PC-9 (cell line): ENCODE measurements around the gene WNT9A. TPM values are rescaled to one million over a fixed set of nuclear protein-coding genes. Genes with fewer than 3 reads are reported as not detected.

Experiments
- BruUV-seq: library from RNA; stranded (reverse); fragments of 400-500 nt; replicated peaks from 2 replicates; lab custom pipeline; 2021; lab: Mats Ljungman, UMichigan
- CTCF ChIA-PET: fragments of 300-600 bp; sonication (Branson Sonifier 250); formaldehyde crosslinking; loops from one replicate; lab custom pipeline; 2022; ENCODE audit warnings: antibody characterized with exemption; lab: Charles Lee
- POLR2A ChIA-PET: fragments of 300-600 bp; sonication (Branson Sonifier 250); formaldehyde crosslinking; loops from one replicate; lab custom pipeline; 2022; ENCODE audit warnings: antibody characterized with exemption; ENCODE audit not compliant: unreplicated experiment; lab: Charles Lee
- DNase-seq, 2 experiments: peaks; one replicate each; pipeline versions ENCODE4 v3.0.0 to v3.0.0-alpha.2; 2015 to 2022; ENCODE audit warnings: mixed read lengths in 1 of 2
- H2AFZ ChIP-seq: fragments of 200-600 bp; sonication (generic); 2 replicates; pipeline ENCODE4 v1.8.1; 2017; ENCODE audit warnings: antibody characterized with exemption
- H3F3A ChIP-seq: fragments of 200-600 bp; sonication (generic); 2 replicates; pipeline ENCODE4 v1.8.1; 2017; ENCODE audit warnings: antibody characterized with exemption, mild to moderate bottlenecking, low read depth; ENCODE audit not compliant: insufficient read depth
- H3K27ac ChIP-seq: fragments of 200-600 bp; sonication (generic); 2 replicates; pipeline ENCODE4 v1.6.1; 2016; ENCODE audit warnings: mixed run types
- H3K27me3 ChIP-seq: fragments of 200-600 bp; sonication (generic); 2 replicates; pipeline ENCODE4 v1.6.1; 2016; ENCODE audit warnings: low read depth, mixed run types; ENCODE audit not compliant: insufficient read depth
- H3K36me3 ChIP-seq: fragments of 200-600 bp; sonication (generic); 2 replicates; pipeline ENCODE4 v1.6.1; 2016; ENCODE audit warnings: low read depth, mixed run types
- H3K4me1 ChIP-seq: fragments of 200-600 bp; sonication (generic); replicated peaks from 2 replicates; pipeline ENCODE4 v1.6.1; 2016; ENCODE audit warnings: mixed run types; ENCODE audit not compliant: insufficient read depth
- H3K4me2 ChIP-seq: fragments of 200-600 bp; sonication (generic); 2 replicates; pipeline ENCODE4 v1.6.1; 2017; ENCODE audit warnings: mixed run types
- H3K4me3 ChIP-seq: fragments of 200-600 bp; sonication (generic); 2 replicates; pipeline ENCODE4 v1.6.1; 2016; ENCODE audit warnings: mixed run types
- H3K79me2 ChIP-seq: fragments of 200-600 bp; sonication (generic); 2 replicates; pipeline ENCODE4 v1.6.1; 2017; ENCODE audit warnings: low read depth, mixed run types
- H3K9me2 ChIP-seq: fragments of 200-600 bp; sonication (generic); 2 replicates; pipeline ENCODE4 v1.8.1; 2017; ENCODE audit warnings: mild to moderate bottlenecking; ENCODE audit not compliant: insufficient read depth
- H3K9me3 ChIP-seq: fragments of 200-600 bp; sonication (generic); 2 replicates; pipeline ENCODE4 v1.8.1; 2016; ENCODE audit warnings: low read depth; ENCODE audit not compliant: insufficient read depth
- H4K20me1 ChIP-seq: fragments of 200-600 bp; sonication (generic); 2 replicates; pipeline ENCODE4 v1.8.1; 2017; ENCODE audit not compliant: insufficient read depth
- CTCF ChIP-seq: fragments of 200-600 bp; sonication (generic); conservative IDR thresholded peaks from 2 replicates; pipeline ENCODE4 v1.6.1; 2017; ENCODE audit warnings: mixed run types, antibody characterized with exemption, mild to moderate bottlenecking, moderate library complexity
- EZH2 ChIP-seq: fragments of 200-600 bp; sonication (generic); IDR thresholded peaks from 2 replicates; pipeline ENCODE4 v1.8.0; 2017; ENCODE audit warnings: antibody characterized with exemption, low read depth
- intact Hi-C: fragments of 100-400 bp; cut with micrococcal nuclease; formaldehyde crosslinking; loops from one replicate; pipeline ENCODE4 v1.10.0; 2022; ENCODE audit not compliant: unreplicated experiment
- total RNA-seq: library from RNA; stranded (reverse); gene quantifications from 2 replicates; pipeline ENCODE4 v1.2.3, GENCODE V29; 2021

WNT9A gene
- total RNA-seq, 1 experiment from 2014 or later, result 42.4 TPM

- no peak for DNase-seq
- TF ChIP-seq CTCF, result no peak
- ChIA-PET POLR2A (interaction anchor here (0.7 kb wide), 1 partner anchor 45 kb away, joined by 3 read pairs; no protein-coding TSS in a partner anchor), CTCF (no interaction called here)
- no peaks in the 10 kb centered on the region for H3F3A ChIP-seq
- no peaks in the 10 kb centered on the region for H3K9me2 ChIP-seq
- no peaks in the 10 kb centered on the region for H3K4me1 ChIP-seq
- no peak overlapping the region for H3K4me3 ChIP-seq
- no peaks in the 10 kb centered on the region for H3K36me3 ChIP-seq
- intact Hi-C loops, result no loop called here
- H4K20me1 ChIP-seq, result no peaks in the 10 kb centered on the region
- H3K4me2 ChIP-seq, result no peak overlapping the region
- H3K27ac ChIP-seq, result no peak overlapping the region
- no TSS peak for BruUV-seq
- no peaks in the 10 kb centered on the region for H3K9me3 ChIP-seq
- H2AFZ ChIP-seq, result no peak overlapping the region
- H3K27me3 ChIP-seq, result no peaks in the 10 kb centered on the region
- H3K79me2 ChIP-seq, result no peaks in the 10 kb centered on the region
Observed at GRCh38 chr1:227903614-227904501, 43.9 kb downstream of the WNT9A start.

DNA sequence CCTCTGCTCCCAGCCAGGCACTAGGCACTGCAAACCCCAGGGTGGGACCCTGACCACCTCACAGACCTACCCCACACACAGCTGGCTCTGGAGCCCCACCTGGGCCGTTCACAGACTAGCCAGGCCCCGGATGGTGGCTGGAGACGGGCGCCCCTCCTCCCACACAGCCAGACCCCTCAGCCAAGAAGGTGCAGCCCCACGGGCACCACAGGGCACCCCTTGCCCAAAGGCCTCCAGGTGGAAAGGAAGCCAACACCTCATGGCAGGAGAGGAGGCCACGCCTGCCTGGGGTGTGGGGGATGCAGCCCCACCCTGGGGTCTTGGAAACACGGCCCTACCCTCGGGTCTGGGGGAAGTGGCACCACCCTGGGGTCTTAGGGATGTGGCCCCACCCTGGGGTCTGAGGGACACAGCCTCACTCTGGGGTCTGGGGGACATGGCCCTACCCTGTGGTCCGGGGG, 44.6 kb downstream of the WNT9A start:
- Histone ChIP-seq H4K20me1 (no peaks in the 10 kb centered on the region), H2AFZ (no peak overlapping the region), H3K9me3 (no peaks in the 10 kb centered on the region), H3K9me2 (no peaks in the 10 kb centered on the region), H3K27me3 (no peaks in the 10 kb centered on the region), H3K4me2 (no peak overlapping the region), H3K27ac (no peak overlapping the region), H3F3A (no peaks in the 10 kb centered on the region), H3K4me1 (no peaks in the 10 kb centered on the region), H3K4me3 (no peak overlapping the region), H3K36me3 (no peaks in the 10 kb centered on the region), H3K79me2 (no peaks in the 10 kb centered on the region)
- TF ChIP-seq EZH2 (no peak), CTCF (no peak)
- CTCF ChIA-PET, result no interaction called here
- intact Hi-C loops, result no loop called here
- POLR2A ChIA-PET, result no interaction called here
- DNase-seq, result no peak
- BruUV-seq, result no TSS peak

- no peaks in the 10 kb centered on the region for H3F3A ChIP-seq
- H3K36me3 ChIP-seq, result no peaks in the 10 kb centered on the region
- no peak overlapping the region for H2AFZ ChIP-seq
- no TSS peak for BruUV-seq
- intact Hi-C loops, result no loop called here
- H3K9me2 ChIP-seq, result no peaks in the 10 kb centered on the region
- no peak overlapping the region for H3K27ac ChIP-seq
- no peak overlapping the region for H3K4me3 ChIP-seq
- POLR2A ChIA-PET, result no interaction called here
- H3K27me3 ChIP-seq, result no peaks in the 10 kb centered on the region
- H3K4me2 ChIP-seq, result no peak overlapping the region
- H3K79me2 ChIP-seq, result no peaks in the 10 kb centered on the region
- H3K9me3 ChIP-seq, result no peaks in the 10 kb centered on the region
- no peak for TF ChIP-seq EZH2
- TF ChIP-seq CTCF, result no peak
- no peaks in the 10 kb centered on the region for H4K20me1 ChIP-seq
- DNase-seq, result no peak
- CTCF ChIA-PET, result no interaction called here
- no peaks in the 10 kb centered on the region for H3K4me1 ChIP-seq
Observed at GRCh38 chr1:227902641-227902990, 45.1 kb downstream of the WNT9A start.
